Neural cell (in vitro differentiated cells): ENCODE measurements around the gene MIAT. TPM values are rescaled to one million over a fixed set of nuclear protein-coding genes. Genes with fewer than 3 reads are reported as not detected.

ENCODE experiments used
- H2AFZ ChIP-seq: fragments of 200-600, 300-800 bp; sonication (generic), shearing (Covaris generic); 2 replicates; pipeline ENCODE4 v1.6.0; 2014; ENCODE audit warnings: low read depth, mild to moderate bottlenecking, antibody characterized with exemption, low read length, moderate library complexity
- H3F3A ChIP-seq: fragments of 200-600 bp; shearing (Covaris generic); 2 replicates; pipeline ENCODE4 v1.6.1; 2016; ENCODE audit warnings: mild to moderate bottlenecking, moderate library complexity, mixed read lengths, antibody characterized with exemption, low read length; ENCODE audit not compliant: insufficient read depth, poor library complexity, severe bottlenecking
- H3K27ac ChIP-seq: fragments of 200-600, 300-800 bp; sonication (generic), shearing (Covaris generic); 2 replicates; pipeline ENCODE4 v1.5.1; 2014; ENCODE audit warnings: mild to moderate bottlenecking, low read length, moderate library complexity
- H3K27me3 ChIP-seq: fragments of 300-800, 200-600 bp; sonication (generic), shearing (Covaris generic); 2 replicates; pipeline ENCODE4 v1.6.0; 2014; ENCODE audit warnings: mild to moderate bottlenecking, low read depth, low read length, moderate library complexity; ENCODE audit not compliant: insufficient read depth
- H3K36me3 ChIP-seq: fragments of 300-800, 200-600 bp; sonication (generic), shearing (Covaris generic); 2 replicates; pipeline ENCODE4 v1.5.1; 2014; ENCODE audit warnings: mild to moderate bottlenecking, antibody characterized with exemption, low read length, moderate library complexity; ENCODE audit not compliant: insufficient read depth
- H3K4me2 ChIP-seq: fragments of 300-800, 200-600 bp; sonication (generic), shearing (Covaris generic); 2 replicates; pipeline ENCODE4 v1.6.0; 2014; ENCODE audit warnings: mild to moderate bottlenecking, low read length
- H3K4me3 ChIP-seq: fragments of 300-800, 200-600 bp; sonication (generic), shearing (Covaris generic); 2 replicates; pipeline ENCODE4 v1.5.1; 2014; ENCODE audit warnings: mild to moderate bottlenecking, low read length, moderate library complexity
- H3K79me2 ChIP-seq: fragments of 200-600 bp; shearing (Covaris generic); replicated peaks from 2 replicates; pipeline ENCODE4 v1.6.0; 2014; ENCODE audit warnings: mild to moderate bottlenecking, low read length, moderate library complexity; ENCODE audit not compliant: insufficient read depth
- H3K9ac ChIP-seq: fragments of 300-800, 200-600 bp; sonication (generic), shearing (Covaris generic); 2 replicates; pipeline ENCODE4 v1.6.1; 2016; ENCODE audit warnings: mild to moderate bottlenecking, low read length, mixed read lengths
- H3K9me2 ChIP-seq: fragments of 200-600 bp; shearing (Covaris generic); 2 replicates; pipeline ENCODE4 v1.6.1; 2016; ENCODE audit warnings: mild to moderate bottlenecking, low read length, mixed read lengths; ENCODE audit not compliant: insufficient read depth
- H3K9me3 ChIP-seq: fragments of 200-600, 300-800 bp; sonication (generic), shearing (Covaris generic); 2 replicates; pipeline ENCODE4 v1.6.1; 2016; ENCODE audit warnings: mild to moderate bottlenecking, mixed run types, low read length, moderate library complexity, mixed read lengths
- H4K20me1 ChIP-seq: fragments of 200-600 bp; shearing (Covaris generic); 2 replicates; pipeline ENCODE4 v1.6.1; 2016; ENCODE audit warnings: mild to moderate bottlenecking, mixed run types; ENCODE audit not compliant: insufficient read depth
- CTCF ChIP-seq: fragments of 450-650 bp; IDR thresholded peaks from 2 replicates; pipeline ENCODE4 v1.5.1; 2014; ENCODE audit warnings: antibody characterized with exemption, mild to moderate bottlenecking, moderate library complexity; ENCODE audit not compliant: poor library complexity, severe bottlenecking
- EP300 ChIP-seq: fragments of 450-650 bp; conservative IDR thresholded peaks from 2 replicates; pipeline ENCODE4 v1.6.1; 2014; ENCODE audit warnings: antibody characterized with exemption, mild to moderate bottlenecking, moderate library complexity; ENCODE audit not compliant: poor library complexity, severe bottlenecking
- EZH2 ChIP-seq: fragments of 200-600, 300-800 bp; shearing (Covaris generic), sonication (generic); IDR thresholded peaks from 2 replicates; pipeline ENCODE4 v1.6.1; 2014; ENCODE audit warnings: antibody characterized with exemption, low read length, borderline replicate concordance, mild to moderate bottlenecking; ENCODE audit not compliant: insufficient read depth, poor library complexity, severe bottlenecking
- MXI1 ChIP-seq: fragments of 450-650 bp; conservative IDR thresholded peaks from 2 replicates; pipeline ENCODE4 v1.6.1; 2014; ENCODE audit warnings: antibody characterized with exemption, mild to moderate bottlenecking; ENCODE audit not compliant: poor library complexity, severe bottlenecking
- POLR2AphosphoS5 ChIP-seq: IDR thresholded peaks from 2 replicates; pipeline ENCODE4 v1.6.1; 2012
- RAD21 ChIP-seq: fragments of 450-650 bp; conservative IDR thresholded peaks from 2 replicates; pipeline ENCODE4 v1.6.1; 2014; ENCODE audit warnings: antibody characterized with exemption, mild to moderate bottlenecking, moderate library complexity
- REST ChIP-seq: IDR thresholded peaks from 2 replicates; pipeline ENCODE4 v1.6.1; 2012; ENCODE audit warnings: borderline replicate concordance
- SMC3 ChIP-seq: fragments of 450-650 bp; conservative IDR thresholded peaks from 2 replicates; pipeline ENCODE4 v1.6.1; 2014; ENCODE audit warnings: antibody characterized with exemption, mild to moderate bottlenecking, moderate library complexity; ENCODE audit not compliant: poor library complexity
- TAF1 ChIP-seq: IDR thresholded peaks from 2 replicates; pipeline ENCODE4 v1.6.1; 2012; ENCODE audit warnings: low read depth
- polyA plus RNA-seq: library from polyadenylated mRNA; depleted of rRNA; stranded (reverse); fragments of >200 nt; gene quantifications from 2 replicates; pipeline ENCODE4 v1.2.3, GENCODE V29; 2014

The MIAT gene
- polyA plus RNA-seq, 1 donor from 2014 or later, result 529 TPM

GRCh38 chr22:26708256-26709009 lies 51.0 kb downstream of the MIAT start:
- Histone ChIP-seq H3F3A (no peaks in the 10 kb centered on the region), H2AFZ (no peak overlapping the region), H3K9me3 (no peaks in the 10 kb centered on the region), H3K9me2 (no peaks in the 10 kb centered on the region), H3K27me3 (no peaks in the 10 kb centered on the region), H3K9ac (no peak overlapping the region), H3K4me2 (no peak overlapping the region), H3K4me3 (no peak overlapping the region), H3K36me3 (no peaks in the 10 kb centered on the region), H3K79me2 (no peaks in the 10 kb centered on the region), H4K20me1 (no peaks in the 10 kb centered on the region), H3K27ac (no peak overlapping the region)
- no peak for TF ChIP-seq MXI1
- no peak for TF ChIP-seq REST
- no peak for TF ChIP-seq CTCF
- no peak for TF ChIP-seq POLR2AphosphoS5
- TF ChIP-seq EP300, result no peak
- TF ChIP-seq SMC3, result no peak
- no peak for TF ChIP-seq TAF1
- no peak for TF ChIP-seq EZH2
- TF ChIP-seq RAD21, result no peak

DNA sequence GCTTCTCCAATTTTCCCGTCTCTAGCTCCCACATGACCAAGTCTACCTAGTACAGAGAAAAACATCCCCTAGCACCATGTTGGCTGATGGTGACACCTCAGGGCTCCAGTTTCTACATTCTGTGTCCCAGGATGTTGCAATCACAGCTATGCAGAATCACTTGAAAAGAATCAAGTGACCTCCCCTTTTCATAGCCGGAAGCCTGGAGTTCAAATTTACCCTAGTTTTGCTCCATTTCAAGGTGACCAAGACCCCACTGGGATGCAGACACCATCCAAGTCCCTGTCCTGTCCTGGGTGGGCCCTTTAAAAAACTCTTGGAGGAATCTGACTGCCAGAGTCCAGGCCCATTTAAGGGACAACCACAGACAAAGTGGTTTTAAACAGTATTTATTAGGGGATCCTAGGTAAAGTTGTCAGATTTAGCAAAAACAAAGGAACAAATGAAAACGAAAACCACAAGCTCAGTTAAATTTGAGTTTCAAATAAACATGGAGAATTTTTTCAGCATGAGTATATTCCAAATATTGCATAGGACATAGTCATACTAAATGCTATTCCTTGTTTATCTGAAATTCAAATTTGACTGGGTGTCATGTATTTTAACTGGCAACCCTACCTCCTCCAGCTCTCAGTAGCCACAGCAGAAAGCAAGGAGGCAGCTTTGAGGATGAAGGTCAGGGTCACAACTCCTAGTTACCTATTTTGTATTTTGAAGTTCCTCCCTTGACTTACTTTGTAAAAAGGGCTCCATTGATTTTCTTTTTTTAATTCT lies 52.4 kb downstream of the MIAT start:
- H3K79me2 ChIP-seq, result no peaks in the 10 kb centered on the region
- H3K4me2 ChIP-seq, result no peak overlapping the region
- H3K27me3 ChIP-seq, result no peaks in the 10 kb centered on the region
- H2AFZ ChIP-seq, result no peak overlapping the region
- H4K20me1 ChIP-seq, result no peaks in the 10 kb centered on the region
- no peaks in the 10 kb centered on the region for H3K36me3 ChIP-seq
- H3K4me3 ChIP-seq, result no peak overlapping the region
- H3K9me2 ChIP-seq, result no peaks in the 10 kb centered on the region
- no peak overlapping the region for H3K9ac ChIP-seq
- no peaks in the 10 kb centered on the region for H3F3A ChIP-seq
- no peaks in the 10 kb centered on the region for H3K9me3 ChIP-seq
- TF ChIP-seq CTCF (no peak), REST (no peak), SMC3 (no peak), EP300 (no peak), POLR2AphosphoS5 (no peak), MXI1 (no peak)
- no peak overlapping the region for H3K27ac ChIP-seq
